GM21529 (cell line): ENCODE measurements around the gene ARHGAP12.
"Not testable (repeated sequence)": the region's sequence is repeated elsewhere in the genome, so short reads cannot be mapped to it uniquely, and the experiment has no call there.

Experiments used
- ATAC-seq: cut with Tn5 transposase; IDR thresholded peaks from one replicate; pipeline ENCODE4 v1.9.1; 2021; ENCODE audit not compliant: unreplicated experiment

Gene ARHGAP12

DNA sequence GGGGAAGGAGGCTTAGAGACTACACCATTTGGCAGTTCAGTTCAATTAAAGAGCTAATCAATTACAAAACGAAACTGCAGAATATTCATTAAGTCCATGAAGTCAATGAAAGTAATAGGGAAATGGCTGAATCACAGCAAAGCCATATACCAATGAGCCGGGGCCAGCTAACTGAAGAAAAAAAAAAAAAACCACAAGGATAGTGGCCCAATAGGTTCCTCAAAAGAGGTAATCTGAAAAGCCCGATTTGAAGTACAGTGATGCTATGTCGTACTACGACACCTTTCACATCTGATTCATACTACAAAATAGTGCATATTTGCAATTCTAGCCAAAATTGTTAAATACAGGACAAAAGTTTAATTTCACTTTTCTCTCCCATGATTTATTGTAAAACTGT is 2.5 kb downstream of the ARHGAP12 start:
- ATAC-seq = no peak

DNA sequence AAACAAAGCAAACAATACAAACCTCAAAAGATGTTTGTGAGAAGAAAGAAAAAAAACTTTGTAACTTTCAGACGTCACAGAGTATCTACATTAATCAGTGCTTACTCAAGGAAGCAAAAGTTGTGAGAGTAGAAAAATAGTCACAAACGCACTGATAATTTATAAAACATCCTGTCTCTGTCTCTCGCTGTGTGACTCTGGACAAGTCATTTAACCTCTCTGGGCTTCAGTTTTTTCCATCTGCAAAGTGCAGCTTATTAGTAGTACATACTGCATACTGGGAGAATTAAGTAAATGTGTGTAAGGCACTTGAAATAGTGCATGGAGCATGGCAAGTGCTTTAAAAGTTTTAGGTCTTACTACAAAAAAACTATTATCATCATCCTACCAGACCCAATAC is 3.8 kb downstream of the ARHGAP12 start:
- ATAC-seq = no peak

DNA sequence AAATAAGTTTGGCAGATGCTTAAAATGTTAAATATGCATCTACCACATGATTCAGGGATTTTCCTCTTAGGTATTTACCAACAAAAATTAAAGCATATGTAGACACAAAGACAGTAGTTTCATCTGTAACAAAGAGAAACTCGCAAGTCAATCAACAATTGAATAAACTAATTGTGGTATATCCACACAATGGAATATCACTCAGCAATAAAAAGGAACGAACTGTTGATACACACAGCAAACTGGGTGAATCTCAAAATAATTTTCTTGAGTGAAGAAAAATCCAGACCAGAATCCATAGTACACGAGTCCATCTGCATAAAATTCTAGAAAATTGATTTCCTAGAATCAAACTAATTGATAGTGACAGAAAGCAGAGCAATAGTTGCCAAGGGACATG is 5.2 kb downstream of the ARHGAP12 start:
- no peak for ATAC-seq

DNA sequence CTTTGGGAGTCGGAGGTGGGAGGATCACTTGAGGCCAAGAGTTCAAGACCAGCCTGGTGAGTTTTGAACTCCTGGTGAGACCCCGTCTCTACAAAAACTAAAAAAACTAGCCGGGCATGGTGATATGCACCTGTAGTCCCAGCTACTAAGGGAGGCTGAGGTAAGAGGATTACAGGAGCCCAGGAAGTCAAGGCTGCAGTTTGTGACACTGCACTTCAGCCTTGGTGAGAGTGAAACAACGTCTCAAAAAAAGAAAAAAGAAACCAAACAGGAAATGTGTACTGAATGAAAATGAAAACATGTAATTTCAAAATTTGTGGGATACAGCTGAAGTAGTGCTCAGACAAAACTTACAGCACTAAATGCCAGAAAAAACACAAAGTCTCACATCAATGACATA is 7.6 kb downstream of the ARHGAP12 start:
- peak; percentile 78 for ATAC-seq

DNA sequence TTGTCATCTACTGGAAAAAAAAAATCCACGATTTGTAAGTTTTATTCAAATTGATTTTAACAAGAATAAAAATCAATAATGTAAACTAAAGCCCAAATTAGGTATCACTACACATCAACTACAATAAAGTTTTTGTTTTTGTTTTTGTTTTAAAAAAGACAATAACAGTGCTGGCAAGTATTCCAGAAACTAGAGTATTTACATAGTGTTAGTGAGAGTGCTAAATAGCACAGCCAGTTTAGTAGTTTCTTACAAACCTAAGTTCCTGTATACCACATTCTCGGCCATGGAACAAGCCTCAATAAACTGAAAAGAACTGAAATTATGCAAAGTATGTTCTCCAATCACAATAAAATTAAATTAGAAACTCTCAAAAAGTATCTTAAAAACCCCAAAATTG is 8.1 kb downstream of the ARHGAP12 start:
- ATAC-seq = peak; percentile 63

DNA sequence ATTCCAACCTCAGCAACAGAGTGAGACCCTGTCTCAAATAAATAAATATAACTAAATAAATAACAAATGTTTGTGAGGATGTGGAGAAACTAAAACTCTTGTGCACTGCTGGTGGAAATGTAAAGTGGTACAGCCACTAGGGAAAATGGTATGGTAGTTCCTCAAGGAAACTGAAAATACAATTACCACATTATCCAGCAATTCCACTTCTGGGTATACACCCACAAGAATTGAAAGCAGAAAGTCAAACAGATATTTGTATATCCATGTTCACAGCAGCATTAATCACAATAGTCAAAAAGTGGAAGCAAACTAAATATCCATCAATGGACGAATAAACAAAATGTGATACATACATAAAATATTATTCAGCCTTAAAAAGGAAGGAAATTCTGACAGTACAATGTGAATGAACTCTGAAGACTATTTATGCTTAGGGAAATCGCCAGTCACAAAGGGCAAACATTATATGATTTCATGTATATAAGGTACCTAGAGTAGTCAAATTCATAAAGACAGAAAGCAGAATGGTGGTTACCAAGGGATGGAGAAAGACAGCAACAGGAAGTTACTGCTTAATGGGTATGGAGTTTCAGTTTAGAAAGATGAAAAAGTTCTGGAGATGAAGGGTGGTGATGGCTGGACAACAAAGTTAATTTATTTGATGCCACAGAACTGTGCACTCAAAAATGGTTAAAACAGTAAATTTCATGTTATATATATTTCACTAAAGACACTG is 9.8 kb downstream of the ARHGAP12 start:
- ATAC-seq = no peak

DNA sequence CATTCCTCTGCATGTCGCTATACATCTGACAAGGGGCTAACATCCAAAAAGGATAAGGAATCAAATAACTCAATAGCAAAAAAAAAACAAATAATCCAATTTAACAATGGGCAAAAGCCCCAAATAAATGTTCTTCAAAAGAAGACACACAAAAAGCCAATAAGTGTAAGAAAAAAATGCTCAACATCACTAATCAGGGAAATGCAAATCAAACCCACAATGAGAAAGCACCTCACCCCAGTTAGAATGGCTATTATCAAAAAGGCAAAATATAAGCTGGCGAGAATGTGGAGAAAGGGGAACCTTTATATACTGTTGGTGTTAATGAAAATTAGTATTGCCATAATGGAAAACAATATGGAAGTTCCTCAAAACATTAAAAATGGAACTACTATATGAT is 14.3 kb downstream of the ARHGAP12 start:
- ATAC-seq = no peak

DNA sequence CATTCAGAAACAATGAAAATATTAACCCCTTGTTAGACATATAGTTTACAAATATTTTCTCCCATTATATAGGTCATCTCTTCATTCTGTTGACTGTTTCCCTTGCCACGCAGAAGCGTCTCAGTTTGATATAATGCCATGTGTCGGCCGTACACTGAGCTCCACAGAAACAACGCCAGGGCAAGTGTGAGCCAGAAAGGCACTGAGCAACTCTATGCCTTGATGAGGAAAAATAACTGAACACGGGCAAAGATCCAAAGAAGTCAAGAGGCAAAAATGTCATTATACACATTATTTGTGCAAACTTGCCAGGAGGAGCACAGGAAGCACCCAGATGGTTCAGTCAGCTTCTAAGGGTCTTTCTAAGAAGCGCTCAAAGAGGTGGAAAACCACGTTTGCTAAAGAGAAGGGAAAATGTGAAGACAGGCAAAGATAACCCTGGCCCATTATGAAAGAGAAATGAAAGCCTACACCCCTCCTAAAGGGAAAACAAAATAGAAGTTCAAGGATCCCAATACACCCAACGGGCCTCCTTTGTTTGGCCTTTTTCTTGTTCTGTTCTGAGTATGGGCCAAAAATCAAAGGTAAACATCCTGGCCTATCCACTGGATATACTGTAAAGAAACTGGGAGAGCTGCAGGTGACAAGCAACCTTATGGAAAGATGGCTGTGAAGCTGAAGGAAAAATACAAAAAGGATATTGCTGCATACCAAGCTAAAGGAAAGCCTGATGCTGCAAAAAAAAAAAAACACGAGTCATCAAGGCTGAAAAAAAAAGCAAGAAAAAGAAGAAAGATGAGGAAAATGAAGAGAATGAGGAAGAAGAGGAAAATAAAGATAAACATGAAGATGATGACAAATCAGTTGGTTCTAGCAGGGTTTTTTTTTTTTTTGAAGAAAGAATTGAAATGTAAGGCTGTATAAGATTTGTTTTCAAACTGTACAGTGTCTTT is 15.5 kb downstream of the ARHGAP12 start:
- no peak for ATAC-seq

DNA sequence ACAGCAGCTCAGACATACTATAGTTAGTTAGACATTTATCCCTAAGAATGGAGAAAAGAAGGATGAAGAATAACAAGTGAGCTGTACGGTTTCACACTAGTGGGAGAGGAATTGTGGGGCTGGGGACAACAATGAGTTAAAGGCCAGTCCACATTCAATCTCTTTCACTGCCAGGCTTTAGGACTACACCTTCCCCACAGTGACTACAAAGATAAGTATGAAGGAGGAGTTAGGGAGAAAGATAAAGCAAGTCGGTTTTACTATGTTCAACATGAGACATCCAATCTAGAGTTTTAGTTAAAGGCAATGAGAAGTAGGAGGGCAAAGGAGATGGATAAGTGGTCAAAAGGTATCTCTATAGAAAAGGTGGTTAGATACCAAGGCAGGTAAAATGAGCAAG is 16.3 kb downstream of the ARHGAP12 start:
- no peak for ATAC-seq

DNA sequence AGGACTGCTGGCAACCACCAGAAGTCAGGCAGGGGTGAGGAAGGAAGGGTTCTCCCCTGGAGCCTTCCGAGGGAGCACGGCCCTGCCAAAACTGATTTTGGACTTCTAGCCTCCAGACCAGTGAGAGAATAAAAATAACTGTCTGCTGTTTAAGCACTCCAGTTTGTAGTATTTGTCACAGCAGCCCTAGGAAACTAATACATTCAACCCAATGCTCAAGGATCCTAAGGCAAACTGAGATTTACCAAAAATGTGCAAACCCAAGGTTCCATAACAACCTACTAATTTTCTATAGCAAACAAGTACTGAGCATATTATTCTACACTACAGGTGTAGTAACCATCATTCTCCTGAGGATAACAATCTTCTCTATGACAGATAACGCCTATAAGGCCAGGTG is 18.6 kb downstream of the ARHGAP12 start:
- ATAC-seq = no peak

DNA sequence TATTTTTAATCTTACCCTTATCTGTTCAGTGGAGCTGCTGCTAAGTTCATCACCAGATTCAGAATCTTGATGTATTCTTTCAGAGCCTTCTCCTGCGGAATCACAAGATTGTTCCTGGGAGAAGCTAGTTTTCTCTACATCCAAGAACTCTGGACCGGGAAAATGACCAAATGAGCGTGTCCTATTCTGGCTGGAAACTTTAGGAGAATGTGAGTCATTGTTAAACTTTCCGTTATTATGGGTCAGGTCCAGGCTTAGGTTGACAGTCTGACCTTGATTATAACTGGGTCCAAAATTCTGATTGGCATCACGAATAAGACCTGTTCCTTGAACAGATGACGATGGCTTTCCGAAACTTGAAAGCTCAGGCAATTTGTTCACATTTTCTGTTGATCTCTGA is 20.5 kb downstream of the ARHGAP12 start:
- ATAC-seq = no peak

DNA sequence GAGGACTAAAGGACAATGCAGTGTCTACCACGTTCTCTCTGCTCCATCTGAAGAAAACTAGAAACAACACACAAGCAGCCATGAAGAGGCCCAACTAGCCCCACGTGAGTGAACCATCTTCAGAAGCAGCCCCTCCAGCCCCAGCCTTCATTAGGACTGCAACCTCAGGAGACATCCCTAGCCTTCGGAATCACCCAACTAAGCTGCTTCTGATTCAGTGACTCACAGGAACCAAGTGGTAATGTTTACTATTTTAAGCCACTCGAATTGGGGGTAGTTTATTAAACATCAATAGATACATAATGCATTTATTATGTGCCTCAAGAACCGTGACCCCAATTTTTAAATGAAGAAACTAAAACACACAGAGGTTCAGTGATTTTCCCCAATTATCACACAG is 22.6 kb downstream of the ARHGAP12 start:
- no peak for ATAC-seq

DNA sequence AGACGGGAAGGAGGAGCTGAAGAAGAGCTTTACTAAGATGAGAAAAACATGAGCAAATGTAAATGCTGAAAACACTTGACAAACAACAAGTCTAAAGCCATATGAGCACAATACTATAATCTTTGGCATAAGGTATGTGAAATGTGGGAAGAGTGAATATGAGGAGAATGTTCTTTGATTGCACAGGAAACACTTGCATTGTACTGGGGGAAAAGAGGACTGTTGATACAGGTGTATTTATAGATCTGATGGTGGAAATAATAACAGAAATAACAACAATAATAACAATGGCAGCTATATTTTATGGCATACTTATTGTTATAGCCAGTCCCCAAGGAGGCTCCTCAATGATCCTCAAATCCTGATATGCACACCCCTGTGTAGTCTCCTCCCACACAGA is 23.0 kb downstream of the ARHGAP12 start:
- ATAC-seq = no peak

DNA sequence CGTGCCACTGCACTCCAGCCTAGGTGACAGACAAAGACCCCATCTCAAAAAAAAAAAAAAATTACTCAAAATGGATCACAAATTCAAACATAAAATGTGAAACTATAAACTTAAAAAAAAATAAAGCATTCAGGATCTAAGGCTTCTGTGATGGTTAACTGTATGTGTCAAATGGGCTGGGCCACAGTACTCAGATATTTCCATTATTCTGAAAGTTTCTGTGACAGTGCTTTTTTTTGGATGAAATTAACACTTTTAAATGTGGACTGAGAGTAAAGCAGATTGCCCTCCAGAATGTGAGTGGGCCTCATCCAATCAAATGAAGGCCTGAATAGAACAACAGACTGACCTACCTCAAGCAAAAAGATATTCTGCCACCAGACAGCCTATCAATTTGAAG is 26.0 kb downstream of the ARHGAP12 start:
- no peak for ATAC-seq

DNA sequence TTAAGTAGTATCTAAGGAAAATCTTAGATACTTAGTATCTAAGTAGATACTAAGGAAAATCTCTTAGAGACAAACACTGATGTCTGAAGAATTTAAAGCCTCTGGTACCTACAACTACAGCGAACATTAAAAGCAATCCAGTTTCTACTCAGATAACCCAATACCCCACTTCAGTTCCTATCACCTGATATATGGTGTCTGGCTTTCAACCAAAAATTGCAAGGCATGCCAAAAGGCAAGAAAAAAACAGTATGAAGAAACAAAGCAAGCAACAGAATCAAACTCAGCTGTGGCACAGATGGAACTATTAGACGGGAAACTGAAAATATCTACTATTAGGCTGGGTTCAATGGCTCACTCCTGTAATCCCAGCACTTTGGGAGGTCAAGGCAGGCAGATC is 31.1 kb downstream of the ARHGAP12 start:
- ATAC-seq = no peak

DNA sequence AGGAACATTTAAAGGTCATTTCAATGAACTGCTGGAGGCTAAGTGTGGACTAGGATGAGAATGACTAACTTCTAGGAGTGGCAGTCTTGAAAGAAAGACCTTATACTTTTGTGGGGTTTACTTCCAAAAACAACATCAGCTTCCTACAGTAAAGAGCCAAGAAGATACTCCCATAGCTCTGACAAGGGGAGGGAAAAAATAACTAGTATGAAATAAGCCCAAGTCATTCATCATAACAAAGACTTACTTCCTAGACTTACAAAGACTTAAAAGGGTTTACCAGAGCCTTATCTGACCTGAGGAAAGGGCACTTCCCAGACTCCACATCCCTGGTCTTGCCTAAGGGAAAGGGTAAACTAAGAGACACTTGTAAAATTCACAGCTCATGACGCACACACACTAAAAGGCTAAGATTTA is 31.7 kb downstream of the ARHGAP12 start:
- ATAC-seq = no peak

DNA sequence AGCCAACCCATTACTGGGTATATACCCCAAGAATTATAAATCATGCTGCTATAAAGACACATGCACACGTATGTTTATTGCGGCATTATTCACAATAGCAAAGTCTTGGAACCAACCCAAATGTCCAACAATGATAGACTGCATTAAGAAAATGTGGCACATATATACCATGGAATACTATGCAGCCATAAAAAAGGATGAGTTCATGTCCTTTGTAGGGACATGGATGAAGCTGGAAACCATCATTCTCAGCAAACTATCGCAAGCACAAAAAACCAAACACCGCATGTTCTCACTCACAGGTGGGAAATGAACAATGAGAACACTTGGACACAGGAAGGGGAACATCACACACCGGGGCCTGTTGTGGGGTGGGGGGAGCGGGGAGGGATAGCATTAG is 32.9 kb downstream of the ARHGAP12 start:
- ATAC-seq = not testable (repeated sequence)

DNA sequence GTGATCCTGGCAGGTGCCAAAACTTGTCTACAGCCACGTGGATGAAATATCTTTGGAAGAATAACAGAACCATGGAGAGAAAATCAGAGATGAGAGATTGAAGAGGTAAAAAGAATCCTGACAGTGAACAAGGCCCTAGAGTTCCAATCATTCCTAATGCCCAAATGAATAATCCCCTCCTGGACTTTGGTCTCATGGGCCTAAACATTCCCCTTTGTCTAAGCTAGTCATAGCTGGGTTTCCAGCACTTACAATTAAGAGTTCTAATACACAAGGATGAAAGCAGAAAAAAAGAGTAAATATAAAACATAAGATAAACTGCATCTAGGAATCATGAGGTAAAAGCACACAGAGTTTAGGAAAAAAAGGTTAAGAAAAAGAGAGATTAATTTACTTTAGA is 40.2 kb downstream of the ARHGAP12 start:
- no peak for ATAC-seq

DNA sequence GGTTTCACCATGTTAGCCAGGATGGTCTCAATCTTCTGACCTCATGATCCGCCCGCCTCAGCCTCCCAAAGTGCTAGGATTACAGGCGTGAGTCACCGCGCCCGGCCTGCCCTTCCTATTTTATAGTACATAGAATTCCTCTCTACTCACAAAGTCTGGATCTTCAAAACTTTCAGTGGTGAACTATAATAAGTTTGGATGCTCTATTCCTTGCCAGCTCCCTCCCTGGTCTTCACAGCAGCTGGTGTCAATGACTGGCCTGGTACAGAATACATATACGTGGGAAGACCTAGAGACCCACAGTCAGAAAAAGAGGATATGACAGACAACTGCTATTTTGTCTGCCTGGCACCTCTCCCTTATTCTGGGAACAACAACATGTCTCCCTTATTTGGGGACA is 40.8 kb downstream of the ARHGAP12 start:
- no peak for ATAC-seq

DNA sequence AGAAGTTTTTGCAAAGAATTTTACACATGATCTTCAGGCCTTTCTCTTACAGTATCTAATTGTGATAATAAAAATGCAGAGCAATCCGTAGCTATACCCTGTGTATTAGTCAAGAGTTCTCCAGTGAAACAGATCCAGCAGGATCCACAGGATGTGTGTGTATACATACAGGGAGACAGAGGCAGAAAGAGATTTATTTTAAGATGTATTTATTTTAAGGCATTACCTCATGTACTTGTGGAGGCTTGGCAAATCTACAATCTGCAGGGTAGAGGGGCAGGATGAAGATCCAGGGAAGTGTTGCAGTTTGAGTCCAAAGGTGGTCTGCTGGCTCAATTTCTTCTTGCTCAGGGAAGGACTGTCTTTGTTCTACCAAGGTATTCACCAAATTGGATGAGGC is 41.7 kb downstream of the ARHGAP12 start:
- ATAC-seq = no peak

DNA sequence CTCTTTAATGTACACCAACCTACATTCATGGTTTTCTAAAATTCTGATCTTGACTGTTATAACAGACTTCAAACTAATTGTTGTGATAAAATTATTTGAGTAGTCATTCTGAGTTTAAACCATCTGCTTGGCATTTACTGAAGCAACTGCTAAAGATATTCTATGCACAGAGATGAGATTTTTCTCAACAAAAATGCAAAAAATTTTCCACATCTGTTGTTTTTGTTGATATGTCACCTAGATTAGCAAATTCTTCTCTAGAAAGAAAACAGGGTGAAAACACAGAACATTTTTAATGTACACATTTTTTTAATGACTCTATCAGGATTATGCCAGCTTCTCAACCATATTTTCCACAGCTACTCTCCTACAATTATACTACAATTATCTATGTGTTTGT is 42.7 kb downstream of the ARHGAP12 start:
- no peak for ATAC-seq

DNA sequence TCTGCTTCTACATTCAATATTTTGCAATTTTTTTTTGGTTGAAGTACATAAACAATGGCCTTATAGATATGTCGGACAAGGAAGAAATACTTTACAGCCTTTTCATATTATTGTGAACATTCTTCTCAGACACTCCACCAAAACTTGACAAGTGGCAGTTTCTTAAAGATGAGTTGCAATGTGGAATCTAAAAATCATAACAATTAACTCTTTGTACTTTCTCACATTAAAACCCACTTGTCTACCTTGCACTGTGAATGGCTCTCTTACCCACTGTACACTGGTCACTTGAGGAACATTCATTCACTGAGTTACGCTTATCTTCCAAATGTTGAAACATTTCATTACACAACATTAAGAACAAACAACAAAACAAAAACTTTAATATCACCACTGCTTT is 44.2 kb downstream of the ARHGAP12 start:
- no peak for ATAC-seq
